Erythroblast (primary cell): Measurements from ENCODE around the gene SPINK8.
"Not testable (repeated sequence)": the region's sequence is repeated elsewhere in the genome, so short reads cannot be mapped to it uniquely, and the experiment has no call there.

Source experiments
- DNase-seq, 2 experiments: peaks; one replicate each; lab custom pipeline; 2025; lab: John Stamatoyannopoulos, UW
- GATA1 ChIP-seq: IDR thresholded peaks from 2 replicates; pipeline ENCODE4 v1.6.1; 2011; ENCODE audit warnings: low read depth, mild to moderate bottlenecking, control low read depth, low read length, moderate library complexity
- POLR2A ChIP-seq: IDR thresholded peaks from 2 replicates; pipeline ENCODE4 v1.6.1; 2011; ENCODE audit warnings: mild to moderate bottlenecking, low read length

Gene SPINK8

DNA sequence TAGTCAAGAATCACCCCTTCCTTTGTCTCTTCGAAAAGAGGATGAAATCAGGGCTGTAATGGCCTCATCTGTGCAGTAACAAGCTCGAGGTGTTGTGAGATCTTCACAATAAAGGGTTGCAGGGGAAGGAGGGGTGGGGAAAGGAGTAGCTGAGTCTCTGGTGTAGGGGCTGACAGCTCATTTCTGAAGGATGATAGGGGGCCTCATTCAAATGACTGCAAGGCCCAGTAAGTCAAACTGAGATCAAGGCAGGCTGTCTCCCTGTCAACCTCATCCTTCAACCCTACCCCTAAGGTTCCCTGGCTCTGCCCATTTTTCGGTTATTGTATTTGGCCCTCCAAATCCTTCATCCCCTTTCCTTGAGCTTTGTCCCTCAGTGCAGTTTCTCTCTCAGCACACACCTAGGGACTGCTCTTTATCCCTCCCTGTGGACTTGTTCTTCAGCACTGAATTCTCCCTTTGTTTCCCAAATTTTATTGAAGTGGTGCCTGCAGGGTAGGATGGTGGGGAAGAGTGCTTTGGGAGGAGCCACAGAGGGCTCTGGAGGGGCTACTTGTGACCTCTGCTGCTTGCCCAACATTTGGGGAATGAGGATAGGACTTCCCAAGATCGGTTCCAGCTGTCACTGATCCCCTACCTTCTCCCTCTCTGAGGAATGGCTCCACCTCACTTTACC, 54.4 kb downstream of the SPINK8 start:
- DNase-seq: no peak
- TF ChIP-seq POLR2A (no peak), GATA1 (no peak)

DNA sequence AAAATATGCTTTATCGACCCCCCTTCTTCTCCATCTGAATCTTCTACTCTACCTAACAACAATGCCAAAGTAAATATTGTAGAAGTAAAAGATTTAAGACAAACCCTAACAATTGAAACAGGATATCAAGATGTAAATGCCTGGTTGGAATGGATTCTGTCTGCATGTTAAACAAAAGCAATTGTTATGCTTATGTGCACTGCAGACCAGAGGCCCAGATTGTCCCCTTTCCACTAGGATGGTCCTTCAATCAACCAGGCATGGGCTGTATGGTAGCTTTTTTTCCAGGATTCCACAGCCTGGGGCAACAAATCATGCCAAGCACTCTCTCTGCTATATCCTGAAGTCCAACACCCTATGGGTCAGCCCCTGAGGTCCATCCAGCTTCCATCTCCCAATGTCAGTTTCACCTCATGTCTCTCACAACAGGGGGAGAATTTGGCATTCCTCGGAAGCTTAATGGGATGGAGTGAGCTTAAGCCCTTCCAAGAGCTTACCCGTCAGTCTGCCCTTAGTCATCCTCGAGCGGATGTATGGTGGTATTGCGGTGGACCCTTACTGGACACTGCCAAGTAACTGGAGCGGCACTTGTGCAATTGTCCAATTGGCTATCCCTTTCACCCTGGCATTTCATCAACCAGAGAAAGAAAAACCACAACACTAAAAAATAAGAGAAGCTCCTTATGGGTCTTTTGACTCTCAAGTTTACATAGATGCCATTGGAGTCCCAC, 56.4 kb downstream of the SPINK8 start:
- DNase-seq: no peak
- TF ChIP-seq POLR2A (no peak), GATA1 (no peak)

DNA sequence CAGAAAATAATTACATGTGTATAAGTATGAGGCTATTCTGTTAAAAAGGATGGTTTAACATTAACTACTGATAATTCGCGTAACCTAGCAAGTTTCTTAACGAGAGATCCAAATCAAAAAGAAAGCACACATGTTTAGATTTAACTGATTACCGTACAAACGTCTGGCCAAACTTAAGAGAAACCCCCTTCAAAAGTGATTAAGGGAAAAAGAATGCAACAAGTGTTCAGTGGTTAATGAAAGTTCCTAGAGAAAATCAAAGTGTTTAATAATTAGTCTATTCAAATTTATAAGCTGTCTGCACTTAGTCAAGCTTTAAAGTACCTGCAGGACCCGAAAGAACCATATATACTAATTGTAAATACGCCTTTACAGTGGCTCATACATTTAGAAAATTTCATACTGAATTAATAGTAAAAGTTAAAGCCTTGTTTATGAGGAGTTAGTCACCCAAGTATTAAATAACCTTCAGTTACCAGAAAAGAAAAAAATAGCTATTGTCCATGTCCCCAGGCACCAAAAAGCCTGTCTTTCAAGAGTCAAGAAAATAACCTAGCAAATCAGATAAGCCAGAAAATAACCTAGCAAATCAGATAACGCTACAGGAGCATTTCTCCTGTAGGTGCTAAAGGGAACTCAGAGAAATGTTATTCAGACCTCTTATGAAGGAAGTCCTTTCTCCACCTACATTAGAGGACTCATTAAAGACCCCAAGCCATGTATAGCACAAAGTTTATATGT, 58.0 kb downstream of the SPINK8 start:
- DNase-seq: no peak
- TF ChIP-seq POLR2A (no peak), GATA1 (no peak)

DNA sequence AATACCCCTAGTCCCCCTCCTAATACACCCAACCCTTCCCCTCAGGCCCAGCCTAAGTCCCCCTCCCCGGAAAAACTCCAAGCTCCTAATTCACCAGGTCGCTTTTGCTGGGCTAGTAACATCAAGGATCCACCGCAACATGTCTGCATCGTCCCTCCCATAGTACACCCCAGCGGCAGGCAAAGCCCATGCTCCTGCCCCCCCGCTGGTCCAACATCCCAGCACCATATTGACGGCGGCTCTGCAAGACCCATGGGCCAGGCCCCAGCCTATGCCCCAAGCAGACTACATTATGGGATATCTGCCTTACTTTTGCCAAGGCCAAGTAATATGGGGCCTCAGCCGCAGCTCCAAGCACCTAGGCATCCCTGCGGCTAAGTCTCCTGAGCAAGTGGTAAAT, 59.0 kb downstream of the SPINK8 start:
- no peak for DNase-seq

DNA sequence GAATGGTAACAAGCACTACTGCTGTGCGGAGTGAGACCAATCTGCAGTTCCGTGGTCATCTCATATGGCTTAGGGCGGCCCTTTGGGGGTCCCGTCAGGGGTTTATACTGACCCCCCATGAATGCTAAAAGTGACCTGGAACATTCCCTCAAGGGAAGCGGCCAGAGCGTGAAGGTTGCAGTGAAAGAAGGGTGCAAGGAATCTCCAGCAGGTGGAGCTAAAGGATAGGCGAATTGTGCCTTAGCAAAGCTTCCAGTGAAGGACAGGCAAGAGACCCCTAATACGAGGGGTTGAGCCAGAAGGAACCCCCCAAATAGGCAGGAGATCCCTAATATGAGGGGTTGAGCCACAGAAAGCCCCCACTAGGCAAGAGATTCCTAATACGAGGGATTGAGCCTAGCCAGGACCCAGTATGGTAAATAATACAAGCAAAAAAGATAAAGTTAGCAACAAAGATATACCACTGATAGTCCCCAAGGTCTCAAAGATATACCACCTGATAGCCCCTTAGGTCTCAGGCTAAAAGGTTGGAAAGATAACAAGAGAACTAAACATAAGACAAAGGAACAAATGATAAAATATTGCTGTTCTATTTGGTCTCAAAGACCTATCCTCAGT, 59.8 kb downstream of the SPINK8 start:
- peak; percentile 68 to 84 for DNase-seq
- no peak for TF ChIP-seq POLR2A
- TF ChIP-seq GATA1: no peak

More for the DNA sequence above, 59.0 kb downstream of the SPINK8 start:
- TF ChIP-seq POLR2A (no peak), GATA1 (no peak)

DNA sequence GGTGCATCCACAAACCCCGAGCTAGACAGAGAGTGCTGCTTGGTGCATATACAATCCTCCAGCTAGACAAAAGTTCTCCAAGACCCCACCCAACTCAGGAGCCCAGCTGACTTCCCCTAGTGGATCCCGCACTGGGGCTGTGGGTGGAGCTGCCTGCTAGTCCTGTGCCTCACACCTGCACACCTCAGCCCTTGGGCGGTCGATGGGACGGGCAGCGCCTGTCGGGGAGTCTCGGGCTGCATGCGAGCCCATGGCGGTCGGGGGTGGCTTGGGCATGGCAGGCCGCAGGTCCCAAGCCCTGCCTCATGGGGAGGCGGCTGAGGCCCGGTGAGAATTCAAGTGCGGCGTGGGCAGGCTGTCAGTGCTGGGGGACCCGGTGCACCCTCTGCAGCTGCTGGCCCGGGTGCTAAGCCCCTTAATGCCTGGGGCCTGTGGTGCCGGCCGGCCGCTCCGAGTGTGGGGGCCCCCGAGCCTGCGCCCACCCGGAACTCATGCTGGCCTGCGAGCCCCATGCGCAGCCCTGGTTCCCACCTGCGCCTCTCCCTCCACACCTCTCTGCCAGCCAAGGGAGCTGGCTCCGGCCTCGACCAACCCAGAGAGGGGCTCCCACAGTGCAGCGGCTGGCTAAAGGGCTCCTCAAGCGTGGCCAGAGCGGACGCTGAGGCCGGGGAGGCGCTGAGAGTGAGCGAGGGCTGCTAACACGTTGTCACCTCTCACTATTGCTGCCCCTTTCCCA, 61.5 kb downstream of the SPINK8 start:
- no peak for TF ChIP-seq GATA1
- TF ChIP-seq POLR2A: no peak
- DNase-seq: no peak

DNA sequence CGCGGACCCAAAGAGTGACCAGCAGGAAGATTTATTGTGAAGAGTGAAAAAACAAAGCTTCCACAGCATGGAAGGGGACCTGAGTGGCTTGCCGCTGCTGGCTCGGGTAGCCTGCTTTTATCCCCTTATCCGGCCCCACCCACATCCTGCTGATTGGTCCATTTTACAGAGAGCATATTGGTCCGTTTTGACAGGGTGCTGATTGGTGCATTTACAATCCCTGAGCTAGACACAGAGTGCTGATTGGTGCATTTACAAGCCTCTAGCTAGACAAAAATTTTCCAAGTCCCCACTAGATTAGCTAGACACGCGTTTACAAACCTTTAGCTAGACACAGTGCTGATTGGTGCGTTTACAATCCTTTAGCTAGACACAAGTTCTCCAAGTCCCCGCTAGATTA, 62.2 kb downstream of the SPINK8 start:
- DNase-seq: not testable (repeated sequence)

DNA sequence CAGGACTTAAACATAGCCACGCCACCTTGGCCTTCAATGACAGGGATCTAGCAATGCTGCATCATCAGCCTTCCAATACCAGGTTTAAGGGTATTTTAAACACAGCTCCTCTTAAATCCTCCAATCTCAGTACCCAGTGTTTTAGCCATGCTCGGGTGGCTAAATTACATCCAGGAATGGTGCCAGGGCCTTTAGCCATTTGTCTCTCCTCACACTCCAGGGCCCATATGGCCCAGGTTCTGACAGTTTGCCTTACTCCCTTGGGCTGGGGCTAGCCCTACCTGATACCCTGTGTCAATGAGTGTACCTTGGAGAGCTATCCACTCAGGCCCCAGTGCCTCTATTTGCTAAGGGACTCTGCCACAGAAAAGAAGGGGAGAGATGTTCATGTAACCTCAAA, 63.2 kb downstream of the SPINK8 start:
- TF ChIP-seq GATA1 (no peak), POLR2A (no peak)
- DNase-seq: no peak

DNA sequence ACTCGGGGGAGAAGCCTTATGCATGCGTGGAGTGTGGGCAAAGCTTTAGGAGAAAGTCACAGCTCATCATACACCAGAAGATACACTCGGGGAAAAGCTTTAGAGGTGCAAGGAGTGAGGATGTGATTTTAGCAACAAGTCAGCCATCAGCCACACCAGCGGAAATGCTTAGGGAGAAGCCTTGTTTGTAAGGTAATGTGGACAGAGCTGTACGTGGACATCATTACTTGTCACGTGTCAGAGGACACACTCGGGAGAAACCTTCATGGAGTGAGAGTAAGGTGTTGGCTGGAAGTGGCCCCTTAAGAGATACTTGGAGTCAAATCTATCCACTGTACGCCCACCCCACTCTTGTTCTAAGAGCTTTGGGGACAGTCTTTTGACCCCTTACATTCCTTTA, 63.9 kb downstream of the SPINK8 start:
- TF ChIP-seq GATA1: no peak
- TF ChIP-seq POLR2A: no peak
- DNase-seq: no peak

DNA sequence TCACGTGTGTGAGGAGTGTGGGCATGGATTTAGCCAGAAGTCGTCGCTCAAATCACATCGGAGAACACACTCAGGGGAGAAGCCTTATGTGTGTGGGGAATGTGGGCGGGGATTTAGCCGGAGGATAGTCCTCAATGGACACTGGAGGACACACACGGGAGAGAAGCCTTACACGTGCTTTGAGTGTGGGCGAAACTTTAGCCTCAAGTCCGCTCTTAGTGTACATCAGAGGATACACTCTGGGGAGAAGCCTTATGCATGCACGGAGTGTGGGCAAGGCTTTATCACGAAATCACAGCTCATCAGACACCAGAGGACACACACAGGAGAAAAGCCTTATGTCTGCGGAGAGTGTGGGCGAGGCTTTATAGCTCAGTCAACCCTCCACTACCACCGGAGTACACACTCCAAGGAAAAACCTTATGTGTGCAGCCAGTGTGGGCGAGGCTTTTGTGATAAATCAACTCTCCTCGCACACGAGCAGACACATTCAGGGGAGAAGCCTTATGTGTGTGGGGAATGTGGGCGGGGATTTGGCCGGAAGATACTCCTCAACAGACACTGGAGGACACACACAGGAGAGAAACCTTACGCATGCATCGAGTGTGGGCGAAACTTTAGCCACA, 64.4 kb downstream of the SPINK8 start:
- DNase-seq: no peak
- TF ChIP-seq GATA1 (no peak), POLR2A (no peak)

DNA sequence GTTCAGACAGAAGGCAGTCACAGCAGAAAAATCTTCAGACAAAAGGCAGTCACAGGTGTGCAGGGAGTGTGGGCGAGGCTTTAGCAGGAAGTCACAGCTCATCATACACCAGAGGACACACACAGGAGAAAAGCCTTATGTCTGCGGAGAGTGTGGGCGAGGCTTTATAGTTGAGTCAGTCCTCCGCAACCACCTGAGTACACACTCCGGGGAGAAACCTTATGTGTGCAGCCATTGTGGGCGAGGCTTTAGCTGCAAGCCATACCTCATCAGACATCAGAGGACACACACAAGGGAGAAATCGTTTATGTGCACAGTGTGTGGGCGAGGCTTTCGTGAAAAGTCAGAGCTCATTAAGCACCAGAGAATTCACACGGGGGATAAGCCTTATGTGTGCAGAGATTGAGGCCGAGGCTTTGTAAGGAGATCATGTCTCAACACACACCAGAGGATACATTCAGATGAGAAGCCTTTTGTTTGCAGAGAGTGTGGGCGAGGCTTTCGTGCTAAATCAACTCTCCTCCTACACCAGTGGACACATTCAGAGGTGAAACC, 65.0 kb downstream of the SPINK8 start:
- TF ChIP-seq GATA1 (no peak), POLR2A (no peak)
- no peak for DNase-seq

DNA sequence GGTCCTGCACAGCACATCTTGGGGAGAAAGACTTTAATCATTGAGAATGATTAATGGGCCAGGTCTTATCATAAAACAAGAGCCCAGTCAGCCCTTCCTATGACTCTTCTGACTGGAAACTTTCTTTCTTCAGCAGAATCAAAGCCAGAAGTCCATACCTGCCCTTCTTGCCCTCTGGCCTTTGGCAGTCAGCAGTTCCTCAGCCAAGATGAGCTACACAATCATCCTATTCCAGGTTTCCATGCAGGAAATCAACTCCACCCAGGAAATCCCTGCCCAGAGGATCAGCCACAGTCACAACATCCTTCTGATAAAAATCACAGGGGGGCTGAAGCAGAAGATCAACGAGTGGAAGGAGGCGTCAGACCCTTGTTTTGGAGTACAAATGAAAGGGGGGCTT, 65.7 kb downstream of the SPINK8 start:
- no peak for DNase-seq
- TF ChIP-seq GATA1 (no peak), POLR2A (no peak)
